Activated naive CD4-positive, alpha-beta T cell treated with anti-CD3 and anti-CD28 coated beads for 36 hours (primary cell): ENCODE measurements around the gene RNF152. TPM values are rescaled to one million over a fixed set of nuclear protein-coding genes. Genes with fewer than 3 reads are reported as not detected.

Experiments
- CTCF ChIA-PET: fragments of 350-600 bp; sonication (Branson Sonifier 250); formaldehyde crosslinking; loops from one replicate; lab custom pipeline; 2021; ENCODE audit warnings: antibody characterized with exemption; lab: Charles Lee
- DNase-seq: peaks from one replicate; pipeline ENCODE4 v3.0.0-alpha.2; 2020
- H3K27ac Mint-ChIP-seq: one replicate; pipeline ENCODE4 v1.8.0; 2021; ENCODE audit warnings: mild to moderate bottlenecking, mixed read lengths
- H3K27me3 Mint-ChIP-seq: one replicate; pipeline ENCODE4 v1.8.0; 2021; ENCODE audit warnings: low read depth, mixed read lengths
- H3K36me3 Mint-ChIP-seq: one replicate; pipeline ENCODE4 v1.8.0; 2021; ENCODE audit warnings: low read depth, mixed read lengths
- H3K4me1 Mint-ChIP-seq: one replicate; pipeline ENCODE4 v1.8.0; 2021; ENCODE audit warnings: low read depth, mixed read lengths
- H3K4me3 Mint-ChIP-seq: one replicate; pipeline ENCODE4 v1.8.0; 2021; ENCODE audit warnings: mild to moderate bottlenecking, moderate library complexity, mixed read lengths
- H3K9me3 Mint-ChIP-seq: one replicate; pipeline ENCODE4 v1.8.0; 2021; ENCODE audit warnings: mixed read lengths
- intact Hi-C: fragments of 100-400 bp; cut with micrococcal nuclease; formaldehyde crosslinking; loops from one replicate; pipeline ENCODE4 v1.15.1; 2023
- total RNA-seq, 2 experiments: library from RNA; stranded (reverse); gene quantifications; one replicate each; pipeline ENCODE4 v1.2.3, GENCODE V29; 2021

RNF152 gene
- total RNA-seq, 2 experiments from 2014 or later: 0.10 to 0.17 TPM

- intact Hi-C loops: no loop called here
- H3K36me3 Mint-ChIP-seq: no peaks in the 10 kb centered on the region
- H3K9me3 Mint-ChIP-seq: no peaks in the 10 kb centered on the region
- DNase-seq: no peak
- CTCF ChIA-PET: no interaction called here
- no peak overlapping the region for H3K27ac Mint-ChIP-seq
- no peaks in the 10 kb centered on the region for H3K4me1 Mint-ChIP-seq
- no peak overlapping the region for H3K4me3 Mint-ChIP-seq
- peaks cover 10% of the 10 kb centered on the region for H3K27me3 Mint-ChIP-seq
Observed at GRCh38 chr18:61850756-61851155, 42.1 kb downstream of the RNF152 start.

DNA sequence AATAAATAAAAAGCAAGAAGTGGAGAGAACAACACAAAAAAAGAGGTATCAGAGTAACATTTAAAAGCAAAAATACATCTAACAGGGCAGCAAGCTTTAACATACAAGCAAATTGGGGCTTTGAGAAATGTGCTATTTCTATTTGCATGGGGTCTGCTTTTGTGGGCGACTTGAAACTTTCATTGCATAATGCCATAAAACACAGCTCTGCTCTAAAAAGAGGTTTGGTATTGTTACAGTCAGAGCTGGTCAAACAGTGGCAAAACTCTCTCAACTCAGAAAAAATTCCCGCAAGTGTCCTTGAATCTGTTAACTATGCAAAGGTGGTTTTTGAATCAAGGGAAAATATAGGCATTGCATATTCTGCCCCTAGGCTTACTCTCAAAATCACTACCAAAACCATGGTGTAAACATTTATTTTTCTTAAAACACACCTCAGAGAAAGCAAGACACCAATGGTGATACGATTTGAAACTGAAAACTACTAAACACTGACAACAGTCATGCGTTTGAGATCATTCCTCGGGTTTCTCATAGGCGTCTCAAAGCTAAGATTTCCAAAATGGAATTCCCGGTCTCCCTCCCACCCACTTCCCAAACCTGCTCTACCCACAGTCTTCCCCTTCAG, 45.5 kb downstream of the RNF152 start:
- intact Hi-C loops: no loop called here
- Mint-ChIP-seq H3K4me1 (no peaks in the 10 kb centered on the region), H3K27me3 (peaks cover 3% of the 10 kb centered on the region), H3K9me3 (no peaks in the 10 kb centered on the region), H3K27ac (no peak overlapping the region), H3K4me3 (no peak overlapping the region), H3K36me3 (no peaks in the 10 kb centered on the region)
- no peak for DNase-seq
- CTCF ChIA-PET: no interaction called here

- Mint-ChIP-seq H3K27ac (no peak overlapping the region), H3K4me3 (no peak overlapping the region), H3K27me3 (peaks cover 3% of the 10 kb centered on the region), H3K4me1 (no peaks in the 10 kb centered on the region), H3K36me3 (no peaks in the 10 kb centered on the region), H3K9me3 (no peaks in the 10 kb centered on the region)
- intact Hi-C loops: no loop called here
- DNase-seq: no peak
- CTCF ChIA-PET: no interaction called here
Observed at GRCh38 chr18:61845197-61845596, 47.6 kb downstream of the RNF152 start.

DNA sequence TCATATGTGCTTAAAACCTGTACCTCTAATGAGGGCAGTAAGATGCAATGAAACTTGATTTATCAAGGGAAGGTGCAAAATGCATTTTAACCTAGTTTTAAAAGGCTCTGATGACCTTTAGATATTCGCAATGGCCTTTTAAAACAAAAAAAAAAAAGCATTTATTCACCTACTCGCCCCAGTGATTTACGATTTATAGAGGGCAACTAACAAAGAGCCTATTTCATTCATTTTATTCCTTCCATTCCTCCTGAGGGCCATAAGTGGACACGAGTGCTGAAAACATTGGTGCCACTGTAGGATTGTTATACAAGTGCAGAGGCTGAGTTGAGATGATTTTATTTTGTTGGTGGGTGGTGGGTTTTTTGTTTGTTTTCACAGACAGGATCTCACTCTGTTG, 48.1 kb downstream of the RNF152 start:
- no peaks in the 10 kb centered on the region for H3K36me3 Mint-ChIP-seq
- no peak overlapping the region for H3K27ac Mint-ChIP-seq
- intact Hi-C loops: no loop called here

GRCh38 chr18:61842146-61842545, 50.7 kb downstream of the RNF152 start:
- no peaks in the 10 kb centered on the region for H3K4me1 Mint-ChIP-seq
- no peak for DNase-seq
- H3K4me3 Mint-ChIP-seq: no peak overlapping the region
- no peaks in the 10 kb centered on the region for H3K9me3 Mint-ChIP-seq
- intact Hi-C loops: no loop called here
- H3K27ac Mint-ChIP-seq: no peak overlapping the region
- no peaks in the 10 kb centered on the region for H3K36me3 Mint-ChIP-seq
- peaks cover 3% of the 10 kb centered on the region for H3K27me3 Mint-ChIP-seq
- CTCF ChIA-PET: no interaction called here

More for the DNA sequence above, 48.1 kb downstream of the RNF152 start:
- H3K9me3 Mint-ChIP-seq: no peaks in the 10 kb centered on the region
- H3K4me1 Mint-ChIP-seq: no peaks in the 10 kb centered on the region
- CTCF ChIA-PET: no interaction called here
- H3K27me3 Mint-ChIP-seq: peaks cover 3% of the 10 kb centered on the region
- no peak overlapping the region for H3K4me3 Mint-ChIP-seq
- DNase-seq: no peak

GRCh38 chr18:61841706-61842105, 51.1 kb downstream of the RNF152 start:
- Mint-ChIP-seq H3K36me3 (no peaks in the 10 kb centered on the region), H3K9me3 (no peaks in the 10 kb centered on the region), H3K27ac (no peak overlapping the region), H3K4me1 (no peaks in the 10 kb centered on the region), H3K4me3 (no peak overlapping the region), H3K27me3 (no peaks in the 10 kb centered on the region)
- intact Hi-C loops: no loop called here
- DNase-seq: no peak
- CTCF ChIA-PET: no interaction called here

DNA sequence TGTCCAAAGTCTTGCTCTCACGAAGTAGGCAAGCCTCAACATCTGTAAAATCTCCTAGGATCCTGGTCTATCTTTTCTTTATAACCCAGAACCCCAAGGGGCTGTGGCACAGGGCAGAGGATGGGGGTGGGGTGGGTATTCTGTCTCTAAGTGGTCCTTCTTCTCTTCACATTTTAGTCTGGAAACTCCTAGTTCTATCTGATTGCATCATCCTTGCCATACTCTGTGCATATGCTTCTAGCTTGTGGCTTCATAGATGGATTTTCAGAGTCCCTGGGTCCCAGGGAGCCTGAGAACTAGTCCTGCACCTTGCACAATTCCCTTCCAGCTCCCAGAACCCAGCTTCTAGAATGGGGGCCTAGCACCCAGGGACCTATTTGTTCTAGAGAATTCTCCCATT, 52.5 kb downstream of the RNF152 start:
- no peaks in the 10 kb centered on the region for H3K36me3 Mint-ChIP-seq
- no peaks in the 10 kb centered on the region for H3K4me1 Mint-ChIP-seq
- no peak overlapping the region for H3K4me3 Mint-ChIP-seq

GRCh38 chr18:61838521-61838920, 54.3 kb downstream of the RNF152 start:
- Mint-ChIP-seq H3K27ac (no peak overlapping the region), H3K27me3 (peaks cover 2% of the 10 kb centered on the region), H3K4me1 (peaks cover 7% of the 10 kb centered on the region), H3K36me3 (no peaks in the 10 kb centered on the region), H3K9me3 (no peaks in the 10 kb centered on the region), H3K4me3 (no peak overlapping the region)
- no peak for DNase-seq
- intact Hi-C loops: no loop called here
- CTCF ChIA-PET: interaction anchor here (0.9 kb wide), 1 partner anchor 1680 kb away, joined by 3 read pairs; no protein-coding TSS in a partner anchor

More for the DNA sequence above, 52.5 kb downstream of the RNF152 start:
- DNase-seq: no peak
- no peak overlapping the region for H3K27ac Mint-ChIP-seq
- intact Hi-C loops: no loop called here
- no peaks in the 10 kb centered on the region for H3K9me3 Mint-ChIP-seq
- H3K27me3 Mint-ChIP-seq: no peaks in the 10 kb centered on the region
- CTCF ChIA-PET: no interaction called here

- H3K27me3 Mint-ChIP-seq: peaks cover 2% of the 10 kb centered on the region
- no peaks in the 10 kb centered on the region for H3K36me3 Mint-ChIP-seq
- H3K4me1 Mint-ChIP-seq: peaks cover 17% of the 10 kb centered on the region
- DNase-seq: no peak
- intact Hi-C loops: no loop called here
- H3K4me3 Mint-ChIP-seq: no peak overlapping the region
- CTCF ChIA-PET: interaction anchor here (1.1 kb wide), 1 partner anchor 57 kb away, joined by 3 read pairs; no protein-coding TSS in a partner anchor
- H3K27ac Mint-ChIP-seq: no peak overlapping the region
- H3K9me3 Mint-ChIP-seq: no peaks in the 10 kb centered on the region
Observed at GRCh38 chr18:61833978-61834377, 58.8 kb downstream of the RNF152 start.

DNA sequence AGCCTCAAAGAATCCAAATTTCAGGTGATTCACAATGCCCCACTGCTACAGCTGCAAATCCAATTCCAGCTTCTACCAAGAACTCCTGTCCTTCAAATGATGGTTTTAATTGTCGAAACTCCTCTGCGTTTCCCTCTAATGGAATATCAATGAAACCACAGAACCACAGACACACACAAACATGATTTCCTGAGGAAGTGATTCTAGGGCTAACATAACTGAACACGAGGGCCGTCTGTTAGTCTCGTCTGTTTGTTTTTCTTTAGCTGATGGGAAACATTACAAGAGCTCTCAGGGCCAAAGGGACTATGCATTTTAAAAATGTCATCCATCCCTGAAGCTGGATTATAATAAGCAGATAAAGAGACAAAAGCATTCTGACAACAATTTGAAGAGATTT, 59.4 kb downstream of the RNF152 start:
- Mint-ChIP-seq H3K36me3 (no peaks in the 10 kb centered on the region), H3K27me3 (peaks cover 2% of the 10 kb centered on the region), H3K4me3 (no peak overlapping the region), H3K27ac (no peak overlapping the region), H3K4me1 (peaks cover 17% of the 10 kb centered on the region), H3K9me3 (no peaks in the 10 kb centered on the region)
- no peak for DNase-seq
- CTCF ChIA-PET: interaction anchor here (0.6 to 1.1 kb wide), 3 partner anchors 57 to 1961 kb away, joined by 3 to 5 read pairs (median 4); no protein-coding TSS in a partner anchor
- intact Hi-C loops: no loop called here

- H3K4me3 Mint-ChIP-seq: no peak overlapping the region
- no peaks in the 10 kb centered on the region for H3K9me3 Mint-ChIP-seq
- no peak for DNase-seq
- H3K36me3 Mint-ChIP-seq: no peaks in the 10 kb centered on the region
- H3K27ac Mint-ChIP-seq: no peak overlapping the region
- H3K27me3 Mint-ChIP-seq: peaks cover 2% of the 10 kb centered on the region
- intact Hi-C loops: no loop called here
- H3K4me1 Mint-ChIP-seq: peaks cover 17% of the 10 kb centered on the region
- CTCF ChIA-PET: interaction anchor here (0.6 to 1.1 kb wide), 3 partner anchors 58 to 1962 kb away, joined by 3 to 5 read pairs (median 4); no protein-coding TSS in a partner anchor
Observed at GRCh38 chr18:61832858-61833257, 59.9 kb downstream of the RNF152 start.

GRCh38 chr18:61831071-61831470, 61.7 kb downstream of the RNF152 start:
- intact Hi-C loops: no loop called here
- peaks cover 17% of the 10 kb centered on the region for H3K4me1 Mint-ChIP-seq
- H3K9me3 Mint-ChIP-seq: no peaks in the 10 kb centered on the region
- H3K27ac Mint-ChIP-seq: no peak overlapping the region
- CTCF ChIA-PET: no interaction called here
- H3K27me3 Mint-ChIP-seq: peaks cover 2% of the 10 kb centered on the region
- DNase-seq: no peak
- no peak overlapping the region for H3K4me3 Mint-ChIP-seq
- no peaks in the 10 kb centered on the region for H3K36me3 Mint-ChIP-seq

DNA sequence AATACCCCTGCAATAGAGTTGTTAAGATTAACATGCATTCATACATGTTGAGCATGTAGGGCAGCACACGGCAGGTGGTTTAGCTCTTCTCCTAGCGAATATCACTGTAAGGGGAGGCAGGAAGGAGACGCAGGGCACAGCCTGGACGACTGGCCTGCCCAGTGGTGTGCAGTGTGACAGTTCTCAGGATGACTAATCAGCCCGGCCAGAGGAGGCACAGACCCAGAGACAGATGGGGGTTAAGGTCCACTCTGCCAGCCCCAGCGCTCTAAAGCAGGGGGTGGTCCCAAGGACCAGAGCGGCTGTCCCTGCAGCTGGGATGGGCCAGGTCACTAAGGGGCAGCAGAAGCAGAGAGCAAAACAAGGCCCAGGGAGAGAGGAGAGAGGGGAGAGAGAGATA, 63.7 kb downstream of the RNF152 start:
- intact Hi-C loops: no loop called here
- H3K27ac Mint-ChIP-seq: no peak overlapping the region

More for the DNA sequence above, 63.7 kb downstream of the RNF152 start:
- Mint-ChIP-seq H3K36me3 (no peaks in the 10 kb centered on the region), H3K4me3 (no peak overlapping the region), H3K27me3 (no peaks in the 10 kb centered on the region), H3K9me3 (no peaks in the 10 kb centered on the region), H3K4me1 (peaks cover 15% of the 10 kb centered on the region)
- DNase-seq: no peak
- CTCF ChIA-PET: no interaction called here
